ENCODE results near the gene CLIC3. TPM values are rescaled to one million over a fixed set of nuclear protein-coding genes. Genes with fewer than 3 reads are reported as not detected.

The CLIC3 gene
- total RNA-seq, 1 donor from 2014 or later, result not detected

GRCh38 chr9:137038916-137039315, 42.5 kb upstream of the CLIC3 start:
- Mint-ChIP-seq H3K4me3 (ENCODE audit: unreplicated experiment) (no peak overlapping the region), H3K9me3 (ENCODE audit: unreplicated experiment) (no peaks in the 10 kb centered on the region), H3K36me3 (ENCODE audit: low read depth, unreplicated experiment) (peaks cover 4% of the 10 kb centered on the region), H3K4me1 (ENCODE audit: unreplicated experiment) (no peaks in the 10 kb centered on the region), H3K27me3 (ENCODE audit: unreplicated experiment) (peaks cover 2% of the 10 kb centered on the region), H3K27ac (ENCODE audit: unreplicated experiment) (no peak overlapping the region)
- TF ChIP-seq, protein P1, sequence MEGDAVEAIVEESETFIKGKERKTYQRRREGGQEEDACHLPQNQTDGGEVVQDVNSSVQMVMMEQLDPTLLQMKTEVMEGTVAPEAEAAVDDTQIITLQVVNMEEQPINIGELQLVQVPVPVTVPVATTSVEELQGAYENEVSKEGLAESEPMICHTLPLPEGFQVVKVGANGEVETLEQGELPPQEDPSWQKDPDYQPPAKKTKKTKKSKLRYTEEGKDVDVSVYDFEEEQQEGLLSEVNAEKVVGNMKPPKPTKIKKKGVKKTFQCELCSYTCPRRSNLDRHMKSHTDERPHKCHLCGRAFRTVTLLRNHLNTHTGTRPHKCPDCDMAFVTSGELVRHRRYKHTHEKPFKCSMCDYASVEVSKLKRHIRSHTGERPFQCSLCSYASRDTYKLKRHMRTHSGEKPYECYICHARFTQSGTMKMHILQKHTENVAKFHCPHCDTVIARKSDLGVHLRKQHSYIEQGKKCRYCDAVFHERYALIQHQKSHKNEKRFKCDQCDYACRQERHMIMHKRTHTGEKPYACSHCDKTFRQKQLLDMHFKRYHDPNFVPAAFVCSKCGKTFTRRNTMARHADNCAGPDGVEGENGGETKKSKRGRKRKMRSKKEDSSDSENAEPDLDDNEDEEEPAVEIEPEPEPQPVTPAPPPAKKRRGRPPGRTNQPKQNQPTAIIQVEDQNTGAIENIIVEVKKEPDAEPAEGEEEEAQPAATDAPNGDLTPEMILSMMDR (IDR thresholded peaks at IDR 0.05; ENCODE audit: unreplicated experiment), result no peak
- DNase-seq (ENCODE audit: low spot score), result no peak

DNA sequence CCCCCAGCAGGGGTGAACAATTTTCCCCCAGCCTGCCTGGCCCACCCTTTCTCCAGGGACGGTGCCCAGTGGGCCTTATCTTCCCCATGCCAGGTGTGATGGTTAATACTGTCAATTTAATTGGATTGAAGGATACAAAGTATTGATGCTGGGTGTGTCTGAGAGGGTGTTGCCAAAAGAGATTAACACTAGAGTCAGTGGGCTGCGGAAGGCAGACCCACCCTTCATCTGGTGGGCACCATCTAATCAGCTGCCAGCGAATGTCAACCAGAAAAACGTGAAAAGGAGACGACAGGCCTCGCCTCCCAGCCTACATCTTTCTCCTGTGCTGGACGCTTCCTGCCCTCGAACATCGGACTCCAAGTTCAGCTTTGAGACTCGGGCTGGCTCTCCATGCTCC, 41.1 kb upstream of the CLIC3 start:
- TF ChIP-seq, protein P1 (IDR thresholded peaks at IDR 0.05; ENCODE audit: unreplicated experiment), result no peak
- Mint-ChIP-seq H3K9me3 (ENCODE audit: unreplicated experiment) (no peaks in the 10 kb centered on the region), H3K27ac (ENCODE audit: unreplicated experiment) (no peak overlapping the region), H3K27me3 (ENCODE audit: unreplicated experiment) (peaks cover 2% of the 10 kb centered on the region), H3K36me3 (ENCODE audit: low read depth, unreplicated experiment) (peaks cover 4% of the 10 kb centered on the region), H3K4me3 (ENCODE audit: unreplicated experiment) (no peak overlapping the region), H3K4me1 (ENCODE audit: unreplicated experiment) (no peaks in the 10 kb centered on the region)
- DNase-seq (ENCODE audit: low spot score), result no peak

- TF ChIP-seq, protein P1 (IDR thresholded peaks at IDR 0.05; ENCODE audit: unreplicated experiment), result no peak
- no peak for DNase-seq (ENCODE audit: low spot score)
- Mint-ChIP-seq H3K27ac (ENCODE audit: unreplicated experiment) (no peak overlapping the region), H3K36me3 (ENCODE audit: low read depth, unreplicated experiment) (peaks cover 4% of the 10 kb centered on the region), H3K27me3 (ENCODE audit: unreplicated experiment) (peaks cover 2% of the 10 kb centered on the region), H3K9me3 (ENCODE audit: unreplicated experiment) (no peaks in the 10 kb centered on the region), H3K4me3 (ENCODE audit: unreplicated experiment) (no peak overlapping the region), H3K4me1 (ENCODE audit: unreplicated experiment) (no peaks in the 10 kb centered on the region)
Observed at GRCh38 chr9:137037035-137037434, 40.7 kb upstream of the CLIC3 start.

GRCh38 chr9:137035937-137036336, 39.6 kb upstream of the CLIC3 start:
- peaks cover 4% of the 10 kb centered on the region for H3K36me3 Mint-ChIP-seq (ENCODE audit: low read depth, unreplicated experiment)

DNA sequence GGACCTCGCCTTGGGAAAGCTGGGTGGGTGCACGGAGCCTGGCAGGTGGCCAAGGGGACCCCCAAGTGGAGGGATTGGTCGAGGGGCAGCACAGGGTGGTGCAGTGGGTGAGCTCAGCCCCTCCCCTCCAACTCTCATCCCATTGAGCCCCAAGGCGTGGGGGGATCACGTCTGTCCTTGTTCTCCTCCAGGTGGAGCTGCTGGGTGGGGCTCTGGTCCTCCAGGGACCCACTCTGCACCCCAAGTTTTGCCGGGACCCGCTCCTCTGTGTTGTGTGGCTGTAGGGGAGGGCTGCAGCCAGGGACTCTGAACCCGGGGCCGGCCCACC, 39.1 kb upstream of the CLIC3 start:
- peaks cover 4% of the 10 kb centered on the region for H3K36me3 Mint-ChIP-seq (ENCODE audit: low read depth, unreplicated experiment)
- no peaks in the 10 kb centered on the region for H3K9me3 Mint-ChIP-seq (ENCODE audit: unreplicated experiment)
- H3K4me1 Mint-ChIP-seq (ENCODE audit: unreplicated experiment), result no peaks in the 10 kb centered on the region
- H3K4me3 Mint-ChIP-seq (ENCODE audit: unreplicated experiment), result no peak overlapping the region
- peaks cover 3% of the 10 kb centered on the region for H3K27me3 Mint-ChIP-seq (ENCODE audit: unreplicated experiment)
- no peak overlapping the region for H3K27ac Mint-ChIP-seq (ENCODE audit: unreplicated experiment)
- DNase-seq (ENCODE audit: low spot score), result no peak
- TF ChIP-seq, protein P1 (IDR thresholded peaks at IDR 0.05; ENCODE audit: unreplicated experiment), result peak; percentile 45

More at GRCh38 chr9:137035937-137036336, 39.6 kb upstream of the CLIC3 start:
- Mint-ChIP-seq H3K27me3 (ENCODE audit: unreplicated experiment) (peaks cover 2% of the 10 kb centered on the region), H3K4me3 (ENCODE audit: unreplicated experiment) (no peak overlapping the region), H3K9me3 (ENCODE audit: unreplicated experiment) (no peaks in the 10 kb centered on the region), H3K27ac (ENCODE audit: unreplicated experiment) (no peak overlapping the region), H3K4me1 (ENCODE audit: unreplicated experiment) (no peaks in the 10 kb centered on the region)
- DNase-seq (ENCODE audit: low spot score), result no peak
- TF ChIP-seq, protein P1 (IDR thresholded peaks at IDR 0.05; ENCODE audit: unreplicated experiment), result no peak
